CD4-positive, alpha-beta memory T cell (primary cell): ENCODE results near the gene TCTN1. TPM values are rescaled to one million over a fixed set of nuclear protein-coding genes. Genes with fewer than 3 reads are reported as not detected.
"Not testable (repeated sequence)": the region's sequence is repeated elsewhere in the genome, so short reads cannot be mapped to it uniquely, and the experiment has no call there.

Experiments used
- CTCF ChIA-PET: fragments of 350-600 bp; sonication (Branson Sonifier 250); formaldehyde crosslinking; loops from one replicate; lab custom pipeline; 2021; ENCODE audit warnings: inconsistent platforms; ENCODE audit not compliant: partially characterized antibody; lab: Charles Lee
- POLR2A ChIA-PET: fragments of 350-600 bp; sonication (Branson Sonifier 250); formaldehyde crosslinking; loops from one replicate; lab custom pipeline; 2021; ENCODE audit not compliant: partially characterized antibody; lab: Charles Lee
- DNase-seq, 5 donors: peaks; one replicate each; pipeline versions ENCODE4 v3.0.0 to v3.0.0-alpha.2; 2020 to 2022; ENCODE audit warnings: mixed read lengths in 1 of 5
- H3K27ac ChIP-seq: one replicate; pipeline ENCODE4 v1.7.0; 2013; ENCODE audit warnings: low read depth, low read length
- H3K27me3 ChIP-seq: 2 replicates; pipeline ENCODE4 v1.7.0; 2013; ENCODE audit warnings: mild to moderate bottlenecking, low read length, moderate library complexity; ENCODE audit not compliant: insufficient read depth
- H3K36me3 ChIP-seq: 2 replicates; pipeline ENCODE4 v1.7.0; 2013; ENCODE audit warnings: mild to moderate bottlenecking, low read length, moderate library complexity; ENCODE audit not compliant: insufficient read depth
- H3K4me1 ChIP-seq: 2 replicates; pipeline ENCODE4 v1.7.0; 2013; ENCODE audit warnings: mild to moderate bottlenecking, low read length, moderate library complexity; ENCODE audit not compliant: insufficient read depth
- H3K4me3 ChIP-seq, 2 donors: one replicate each; pipeline ENCODE4 v1.7.0; 2013; ENCODE audit warnings: low read length in 2 of 2, mild to moderate bottlenecking in 1 of 2
- H3K9me3 ChIP-seq, 2 donors: one replicate each; pipeline ENCODE4 v1.7.0; 2013; ENCODE audit warnings: low read length in 2 of 2, control low read depth in 1 of 2; ENCODE audit not compliant: control insufficient read depth in 1 of 2
- H3K27ac Mint-ChIP-seq, 7 donors: one replicate each; pipeline ENCODE4 v1.8.0; 2020 to 2021; ENCODE audit warnings: mixed read lengths in 7 of 7, mild to moderate bottlenecking in 6 of 7, inconsistent platforms in 3 of 7, moderate library complexity in 3 of 7
- H3K27me3 Mint-ChIP-seq, 2 donors: one replicate each; pipeline ENCODE4 v1.8.0; 2020 to 2021; ENCODE audit warnings: mixed read lengths in 2 of 2
- H3K36me3 Mint-ChIP-seq, 2 donors: one replicate each; pipeline ENCODE4 v1.8.0; 2020 to 2021; ENCODE audit warnings: mixed read lengths in 2 of 2, inconsistent platforms in 1 of 2, mild to moderate bottlenecking in 1 of 2
- H3K4me1 Mint-ChIP-seq, 4 donors: one replicate each; pipeline ENCODE4 v1.8.0; 2020 to 2021; ENCODE audit warnings: mixed read lengths in 4 of 4, mild to moderate bottlenecking in 1 of 4
- H3K4me3 Mint-ChIP-seq, 8 donors: one replicate each; pipeline ENCODE4 v1.8.0; 2020 to 2021; ENCODE audit warnings: mixed read lengths in 8 of 8, mild to moderate bottlenecking in 7 of 8, moderate library complexity in 6 of 8, inconsistent platforms in 3 of 8
- H3K9me3 Mint-ChIP-seq, 8 donors: one replicate each; pipeline ENCODE4 v1.8.0; 2020 to 2021; ENCODE audit warnings: mixed read lengths in 8 of 8, mild to moderate bottlenecking in 5 of 8, inconsistent platforms in 3 of 8, moderate library complexity in 1 of 8
- intact Hi-C: fragments of 100-400 bp; cut with micrococcal nuclease; formaldehyde crosslinking; loops from one replicate; pipeline ENCODE4 v1.15.1; 2023
- polyA plus RNA-seq, 2 donors: library from polyadenylated mRNA; unstranded; fragments of 300-500 nt; fragmentation: Illumina TruSeq; gene quantifications; one replicate each; pipeline ENCODE4 v1.2.3, GENCODE V29; 2021
- total RNA-seq, 2 experiments: library from RNA; stranded (reverse); gene quantifications; one replicate each; pipeline ENCODE4 v1.2.3, GENCODE V29; 2021

TCTN1 gene
- total and polyA plus RNA-seq, 4 experiments from 2014 or later: 5.8 to 7.7 (median 6.0) TPM

DNA sequence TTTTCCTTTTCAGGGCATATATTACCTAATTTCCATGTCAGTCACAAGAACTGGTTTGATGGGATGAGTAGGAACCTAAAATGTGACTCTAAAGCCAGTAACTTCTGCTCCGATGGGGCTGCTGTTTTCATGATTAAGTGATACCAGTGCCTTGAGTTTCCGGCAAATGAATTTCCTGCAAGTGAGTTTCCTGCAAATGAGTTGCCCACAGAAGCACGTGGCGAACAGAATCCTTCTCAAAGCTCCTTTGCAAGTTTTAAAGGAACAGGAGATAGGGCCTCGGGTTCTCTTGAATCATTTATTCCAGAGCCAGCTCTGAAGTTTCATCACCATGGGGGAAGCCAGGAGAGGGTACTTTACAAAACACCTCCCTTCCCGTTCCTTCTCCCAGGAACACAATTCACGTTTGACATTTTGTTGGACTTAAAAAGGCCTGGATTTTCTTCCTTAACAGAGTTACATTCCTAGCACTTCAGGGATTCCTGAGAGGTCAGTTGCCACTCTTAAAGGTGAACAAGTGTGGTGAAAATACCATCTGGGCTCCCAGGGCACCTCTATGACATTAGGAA, 28.6 kb upstream of the TCTN1 start:
- Mint-ChIP-seq H3K27ac (peak overlapping the region; percentile 62 to 96 (median 94)), H3K4me3 (peak overlapping the region; percentile 43 to 89 (median 80)), H3K9me3 (no peaks in the 10 kb centered on the region), H3K36me3 (peaks cover 0 to 17% of the 10 kb centered on the region in 2 donors), H3K4me1 (peaks cover 36 to 61% (median 52%) of the 10 kb centered on the region in 4 donors), H3K27me3 (no peaks in the 10 kb centered on the region)
- Histone ChIP-seq H3K4me1 (peaks cover 50% of the 10 kb centered on the region), H3K4me3 (peak overlapping the region in 1 of 2 donors; percentile 8), H3K9me3 (no peaks in the 10 kb centered on the region), H3K27ac (peak overlapping the region; percentile 33), H3K36me3 (no peaks in the 10 kb centered on the region), H3K27me3 (no peaks in the 10 kb centered on the region)
- ChIA-PET POLR2A (interaction anchor here (0.7 to 2.6 kb wide), 9 partner anchors 10 to 136 kb away, joined by 3 to 13 read pairs (median 5); partner anchors contain the start of genes ARPC3, FAM216A, GPN3 and RAD9B), CTCF (interaction anchor here (0.7 to 9.3 kb wide), 10 partner anchors 10 to 483 kb away, joined by 3 to 107 read pairs (median 6); partner anchors contain the start of gene ARPC3)
- intact Hi-C loops: no loop called here
- peak in 4 of 5 donors; percentile 37 to 58 (median 46) for DNase-seq

DNA sequence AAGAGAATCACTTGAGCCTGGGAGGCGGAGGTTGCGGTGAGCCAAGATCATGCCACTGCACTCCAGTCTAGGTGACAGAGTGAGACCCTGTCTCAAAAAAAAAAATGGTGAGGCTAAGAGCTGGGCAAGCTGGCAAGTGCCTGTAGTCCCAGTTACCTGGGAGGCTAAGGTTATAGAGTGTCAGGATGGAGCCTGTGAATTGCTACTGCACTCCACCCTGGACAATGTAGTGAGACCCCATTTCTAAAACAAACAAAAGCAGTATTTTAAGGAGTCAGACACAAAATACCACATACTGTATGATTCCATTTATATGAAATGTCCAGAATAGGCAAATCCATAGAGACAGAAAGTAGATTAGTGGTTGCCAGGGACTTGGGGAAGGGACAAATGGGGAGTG, 26.8 kb upstream of the TCTN1 start:
- ChIA-PET POLR2A (interaction anchor here (0.6 to 1.4 kb wide), 3 partner anchors 27 to 278 kb away, joined by 3 read pairs; partner anchors contain the start of genes FAM216A, GPN3 and TCTN1), CTCF (interaction anchor here (1.9 to 9.3 kb wide), 3 partner anchors 14 to 137 kb away, joined by 4 to 107 read pairs (median 13); partner anchors contain the start of genes ARPC3 and FAM216A)
- H3K36me3 ChIP-seq, H3K4me3 ChIP-seq, H3K36me3 Mint-ChIP-seq, H3K27me3 ChIP-seq, H3K9me3 ChIP-seq, H3K4me3 Mint-ChIP-seq, intact Hi-C loops, H3K27me3 Mint-ChIP-seq, DNase-seq, H3K27ac ChIP-seq, H3K9me3 Mint-ChIP-seq: not testable (repeated sequence)
- peaks cover 48% of the 10 kb centered on the region for H3K4me1 ChIP-seq
- Mint-ChIP-seq H3K27ac (peak overlapping the region in 5 of 7 donors; percentile 18 to 39 (median 23)), H3K4me1 (peaks cover 36 to 60% (median 53%) of the 10 kb centered on the region in 4 donors)

DNA sequence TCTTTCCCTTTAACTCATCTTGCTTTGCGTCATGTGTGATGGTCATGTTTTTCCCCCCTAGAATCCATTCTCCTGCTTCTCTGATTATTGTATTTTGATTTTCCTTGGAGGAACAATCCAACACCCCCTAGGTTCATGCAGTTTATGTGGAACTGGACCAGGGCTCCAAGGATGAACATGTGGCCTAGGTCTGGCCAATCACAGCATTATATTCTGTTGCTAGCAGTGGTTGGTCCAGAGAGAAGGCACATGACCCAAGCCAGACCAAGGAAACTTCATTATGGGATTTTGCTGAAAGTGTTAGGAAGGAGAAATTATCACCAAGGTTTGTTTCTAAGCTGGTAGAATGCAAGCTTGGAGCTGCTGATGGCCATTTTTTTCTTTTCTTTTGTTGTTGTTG, 23.9 kb upstream of the TCTN1 start:
- Mint-ChIP-seq H3K36me3 (no peaks in the 10 kb centered on the region), H3K9me3 (peaks cover 0 to 2% (median 0%) of the 10 kb centered on the region in 8 donors), H3K4me3 (peak overlapping the region in 1 of 8 donors; percentile 44), H3K27ac (peak overlapping the region; percentile 95 to 98 (median 97)), H3K27me3 (no peaks in the 10 kb centered on the region), H3K4me1 (peaks cover 22 to 40% (median 36%) of the 10 kb centered on the region in 4 donors)
- H3K27me3 ChIP-seq: no peaks in the 10 kb centered on the region
- intact Hi-C loops: no loop called here
- H3K4me1 ChIP-seq: peaks cover 30% of the 10 kb centered on the region
- peak overlapping the region; percentile 60 for H3K27ac ChIP-seq
- ChIA-PET POLR2A (interaction anchor here (0.6 to 3.0 kb wide), 6 partner anchors 11 to 147 kb away, joined by 3 to 17 read pairs (median 6); partner anchors contain the start of genes ARPC3 and FAM216A), CTCF (interaction anchor here (1.2 to 9.3 kb wide), 6 partner anchors 11 to 141 kb away, joined by 3 to 107 read pairs (median 7); partner anchors contain the start of genes FAM216A and GPN3)
- H3K4me3 ChIP-seq: no peak overlapping the region
- DNase-seq: no peak
- no peaks in the 10 kb centered on the region for H3K9me3 ChIP-seq
- H3K36me3 ChIP-seq: no peaks in the 10 kb centered on the region

DNA sequence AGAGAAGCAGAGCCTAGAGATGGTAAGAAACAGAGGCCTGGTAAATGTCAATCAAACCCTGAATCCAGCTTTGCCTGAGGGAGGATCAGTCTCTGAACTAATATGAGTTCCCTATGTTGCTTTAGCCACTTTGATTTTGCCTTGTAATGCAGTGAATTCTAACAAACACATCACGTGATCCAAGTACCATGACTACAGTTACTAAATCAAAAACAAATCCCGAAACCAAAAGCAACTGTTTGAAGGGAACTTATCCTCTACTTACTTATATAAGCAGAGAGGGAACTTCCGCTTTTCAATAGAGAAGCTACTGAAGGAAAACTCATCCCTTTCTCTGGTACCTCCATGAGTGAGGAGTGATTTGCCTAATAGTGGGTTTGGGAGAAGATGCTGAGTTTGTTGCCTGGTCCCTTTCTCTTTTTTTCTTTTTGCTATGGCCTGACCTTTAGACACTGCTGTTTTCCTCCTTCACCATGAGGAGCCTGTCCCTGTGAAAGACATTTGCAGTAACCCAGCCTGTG, 23.1 kb upstream of the TCTN1 start:
- Histone ChIP-seq H3K9me3 (no peaks in the 10 kb centered on the region), H3K4me3 (peak overlapping the region in 1 of 2 donors; percentile 16), H3K36me3 (no peaks in the 10 kb centered on the region), H3K27me3 (no peaks in the 10 kb centered on the region), H3K27ac (peak overlapping the region; percentile 60), H3K4me1 (peaks cover 22% of the 10 kb centered on the region)
- peak in 4 of 5 donors; percentile 64 to 81 (median 74) for DNase-seq
- Mint-ChIP-seq H3K4me1 (peaks cover 17 to 32% (median 27%) of the 10 kb centered on the region in 4 donors), H3K9me3 (peaks cover 0 to 2% (median 0%) of the 10 kb centered on the region in 8 donors), H3K27ac (peak overlapping the region; percentile 95 to 98 (median 97)), H3K4me3 (peak overlapping the region in 7 of 8 donors; percentile 7 to 74 (median 66)), H3K36me3 (no peaks in the 10 kb centered on the region), H3K27me3 (no peaks in the 10 kb centered on the region)
- ChIA-PET POLR2A (interaction anchor here (0.6 to 3.0 kb wide), 13 partner anchors 11 to 146 kb away, joined by 3 to 17 read pairs (median 4); partner anchors contain the start of genes ARPC3, FAM216A, RAD9B and TCTN1), CTCF (interaction anchor here (1.2 to 9.3 kb wide), 6 partner anchors 11 to 142 kb away, joined by 3 to 107 read pairs (median 7); partner anchors contain the start of genes FAM216A and GPN3)
- intact Hi-C loops: loop anchor here (1.0 kb wide), 1 partner anchor 8 kb away; the partner anchor contains the start of gene PPTC7

DNA sequence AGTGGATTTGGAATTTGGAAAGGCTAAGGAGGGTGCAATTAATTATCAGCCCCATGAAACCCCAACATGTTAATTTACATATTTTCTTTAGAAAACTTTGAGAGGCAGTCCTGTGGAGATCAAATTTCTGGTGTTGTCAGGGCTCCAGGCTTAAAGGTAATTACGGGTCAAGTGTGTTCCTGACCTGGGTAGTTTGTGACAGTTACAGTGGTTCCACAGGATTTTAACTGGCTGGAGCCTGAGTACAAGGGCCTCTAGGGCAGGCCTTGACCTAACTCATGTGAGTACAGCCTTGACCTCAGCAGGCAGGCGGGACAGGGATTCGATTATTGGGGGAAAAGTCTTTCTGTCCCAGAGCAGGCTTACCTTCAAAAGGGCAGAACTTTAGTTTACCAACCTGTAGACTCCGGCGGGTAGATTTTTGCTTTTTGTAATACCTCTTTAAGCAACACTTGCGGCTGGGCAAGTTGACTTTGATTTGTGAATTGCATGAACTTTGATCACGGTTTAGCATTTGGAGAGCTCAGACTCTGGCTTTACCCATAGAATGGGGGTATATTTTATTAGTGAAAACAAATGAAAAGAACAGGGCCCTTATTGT, 22.4 kb upstream of the TCTN1 start:
- H3K27ac ChIP-seq: peak overlapping the region; percentile 60
- no peak for DNase-seq
- peaks cover 0 to 2% (median 0%) of the 10 kb centered on the region in 8 donors for H3K9me3 Mint-ChIP-seq
- intact Hi-C loops: loop anchor here (1.0 kb wide), 1 partner anchor 8 kb away; the partner anchor contains the start of gene PPTC7
- no peaks in the 10 kb centered on the region for H3K36me3 Mint-ChIP-seq
- H3K4me3 Mint-ChIP-seq: peak overlapping the region in 4 of 8 donors; percentile 48 to 74 (median 68)
- peak overlapping the region; percentile 95 to 98 (median 97) for H3K27ac Mint-ChIP-seq
- H3K4me3 ChIP-seq: no peak overlapping the region
- H3K27me3 ChIP-seq: no peaks in the 10 kb centered on the region
- no peaks in the 10 kb centered on the region for H3K9me3 ChIP-seq
- H3K4me1 Mint-ChIP-seq: peaks cover 15 to 29% (median 25%) of the 10 kb centered on the region in 4 donors
- POLR2A ChIA-PET: interaction anchor here (0.7 to 3.0 kb wide), 10 partner anchors 10 to 135 kb away, joined by 3 to 17 read pairs (median 4); partner anchors contain the start of genes FAM216A, RAD9B and TCTN1
- peaks cover 20% of the 10 kb centered on the region for H3K4me1 ChIP-seq
- CTCF ChIA-PET: interaction anchor here (1.8 to 9.3 kb wide), 5 partner anchors 10 to 123 kb away, joined by 5 to 107 read pairs (median 8); partner anchors contain the start of genes FAM216A and GPN3
- no peaks in the 10 kb centered on the region for H3K36me3 ChIP-seq
- no peaks in the 10 kb centered on the region for H3K27me3 Mint-ChIP-seq

DNA sequence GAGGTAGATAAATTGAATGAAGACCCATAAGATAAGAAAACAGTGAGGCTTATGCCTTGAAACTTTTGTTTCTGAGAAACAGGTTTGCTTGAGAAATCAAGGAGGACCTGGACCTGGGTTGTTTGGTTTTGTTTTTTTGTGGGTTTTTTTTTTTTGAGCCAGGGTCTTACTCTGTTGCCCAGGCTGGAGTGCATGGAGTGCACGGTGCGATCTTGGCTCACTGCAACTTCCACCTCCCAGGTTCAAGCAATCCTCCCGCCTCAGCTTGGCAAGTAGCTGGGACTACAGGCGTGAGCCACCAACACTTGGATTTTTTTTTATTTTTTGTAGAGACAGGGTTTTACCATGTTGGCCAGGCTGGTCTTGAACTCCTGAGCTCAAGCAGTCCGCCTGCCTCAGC, 21.9 kb upstream of the TCTN1 start:
- H3K27me3 ChIP-seq: no peaks in the 10 kb centered on the region
- ChIA-PET POLR2A (interaction anchor here (1.4 to 3.0 kb wide), 2 partner anchors 13 to 30 kb away, joined by 8 to 17 read pairs; no protein-coding TSS in a partner anchor), CTCF (interaction anchor here (0.7 to 9.3 kb wide), 4 partner anchors 9 to 79 kb away, joined by 3 to 107 read pairs (median 26); no protein-coding TSS in a partner anchor)
- H3K36me3 Mint-ChIP-seq: no peaks in the 10 kb centered on the region
- no peaks in the 10 kb centered on the region for H3K36me3 ChIP-seq
- intact Hi-C loops: no loop called here
- peaks cover 20% of the 10 kb centered on the region for H3K4me1 ChIP-seq
- H3K4me3 ChIP-seq: no peak overlapping the region
- H3K4me3 Mint-ChIP-seq: no peak overlapping the region
- peaks cover 15 to 29% (median 25%) of the 10 kb centered on the region in 4 donors for H3K4me1 Mint-ChIP-seq
- H3K9me3 Mint-ChIP-seq: peaks cover 0 to 2% (median 0%) of the 10 kb centered on the region in 8 donors
- no peaks in the 10 kb centered on the region for H3K27me3 Mint-ChIP-seq
- no peak overlapping the region for H3K27ac ChIP-seq
- no peak for DNase-seq
- no peaks in the 10 kb centered on the region for H3K9me3 ChIP-seq
- peak overlapping the region; percentile 95 to 98 (median 97) for H3K27ac Mint-ChIP-seq
